ENCODE results near the gene STXBP5.

GRCh38 chr6:147397306-147397705 is 193.1 kb downstream of the STXBP5 start:
- TF ChIP-seq CTCF (IDR thresholded peaks at IDR 0.05), result no peak
- no peak for TF ChIP-seq POLR2A (IDR thresholded peaks at IDR 0.05; ENCODE audit: low read depth)
- no peak for TF ChIP-seq EP300 (IDR thresholded peaks at IDR 0.05)

Measured in esophagus muscularis mucosa (tissue), 4 donors.